K562 (cell line): ENCODE results near the gene PLD1. TPM values are rescaled to one million over a fixed set of nuclear protein-coding genes. Genes with fewer than 3 reads are reported as not detected.

Source experiments
- BHLHE40 ChIP-seq: IDR thresholded peaks from 2 replicates; pipeline ENCODE4 v1.6.1; 2011; ENCODE audit warnings: low read length, improper control_type of control experiment
- FOS ChIP-seq: IDR thresholded peaks from 3 replicates; pipeline ENCODE4 v1.6.1; 2011; ENCODE audit not compliant: insufficient read length; ENCODE audit errors: extremely low read depth
- HDAC3 ChIP-seq: fragments of 450-650 bp; IDR thresholded peaks from 2 replicates; pipeline ENCODE4 v1.6.1; 2018; ENCODE audit warnings: borderline replicate concordance, mild to moderate bottlenecking, moderate library complexity; ENCODE audit not compliant: partially characterized antibody
- HMBOX1 ChIP-seq: sonication (generic); IDR thresholded peaks from 2 replicates; pipeline ENCODE4 v1.6.1; 2016
- L3MBTL2 ChIP-seq: fragments of 450-650 bp; IDR thresholded peaks from 2 replicates; pipeline ENCODE4 v1.6.1; 2016; ENCODE audit warnings: mild to moderate bottlenecking, moderate library complexity
- NFRKB ChIP-seq: fragments of 450-650 bp; IDR thresholded peaks from 2 replicates; pipeline ENCODE4 v1.6.1; 2016; ENCODE audit warnings: low read depth
- PREB ChIP-seq: sonication (generic); formaldehyde crosslinking; IDR thresholded peaks from 2 replicates; pipeline ENCODE4 v1.8.1; 2023; ENCODE audit warnings: mild to moderate bottlenecking, missing genetic modification reagents
- PTRF ChIP-seq: fragments of 450-650 bp; IDR thresholded peaks from 2 replicates; pipeline ENCODE4 v1.6.1; 2016; ENCODE audit warnings: mild to moderate bottlenecking, missing genetic modification characterization, missing compliant biosample characterization
- RBFOX2 ChIP-seq: fragments of 200-400 bp; formaldehyde crosslinking; IDR thresholded peaks from 2 replicates; pipeline ENCODE4 v1.6.1; 2017; ENCODE audit warnings: low read depth, mild to moderate bottlenecking, low read length, moderate library complexity
- SMAD1 ChIP-seq: fragments of 150-350 bp; IDR thresholded peaks from 2 replicates; pipeline ENCODE4 v1.6.1; 2014; ENCODE audit warnings: low read length, low read depth; ENCODE audit not compliant: partially characterized antibody
- SMARCE1 ChIP-seq: fragments of 450-650 bp; IDR thresholded peaks from 2 replicates; pipeline ENCODE4 v1.7.1; 2016; ENCODE audit warnings: mild to moderate bottlenecking
- SUPT5H ChIP-seq: fragments of 450-650 bp; IDR thresholded peaks from 2 replicates; pipeline ENCODE4 v1.6.1; 2016
- ZNF717 ChIP-seq: fragments of 250-450 bp; sonication (Bioruptor Pico); IDR thresholded peaks from 2 replicates; pipeline ENCODE4 v1.5.0; 2021
- ZZZ3 ChIP-seq: fragments of 450-650 bp; IDR thresholded peaks from 2 replicates; pipeline ENCODE4 v1.6.1; 2016; ENCODE audit warnings: antibody characterized with exemption, mild to moderate bottlenecking, moderate library complexity
- polyA plus RNA-seq, 8 experiments: library from polyadenylated mRNA; depleted of rRNA in 4 of 8; stranded (reverse) in 5 of 8; unstranded in 3 of 8; fragments of >200 nt; fragmentation: Nextera tagmentation in 2 of 8; fragmentation: Illumina TruSeq in 1 of 8; extraction: Ambion mirVana in 2 of 8; extraction: Trizol in 1 of 8; gene quantifications; 2 replicates each; pipeline versions ENCODE4 v1.2.1 to v1.2.3, GENCODE V29; 2011 to 2014; ENCODE audit warnings: inconsistent platforms in 1 of 8, missing spikeins in 1 of 8
- total RNA-seq, 7 experiments: library from RNA; depleted of rRNA in 6 of 7; stranded (reverse); fragments of >200 nt in 6 of 7; fragmentation: Illumina TruSeq in 2 of 7; extraction: Trizol in 2 of 7; gene quantifications; 2 replicates each; pipeline versions ENCODE4 v1.2.1 to v1.2.3, GENCODE V29; 2011 to 2021; ENCODE audit warnings: low replicate concordance in 1 of 7
- TF ChIP-seq, protein P1 (sequence below): fragments of 250-450 bp; sonication (Bioruptor Pico); IDR thresholded peaks from 2 replicates; pipeline ENCODE4 v1.4.0; 2020
- TF ChIP-seq, protein P2 (sequence below): fragments of 250-450 bp; sonication (Bioruptor Pico); IDR thresholded peaks from 2 replicates; pipeline ENCODE4 v1.5.0; 2020; ENCODE audit warnings: mild to moderate bottlenecking, borderline replicate concordance
- TF ChIP-seq, protein P3 (sequence below): sonication (generic); formaldehyde crosslinking; IDR thresholded peaks from 2 replicates; pipeline ENCODE4 v1.8.1; 2023; ENCODE audit warnings: mild to moderate bottlenecking, missing genetic modification reagents, moderate library complexity

PLD1 gene
- total and polyA plus RNA-seq, 9 of the 15 experiments (the other 6 are each of a cell fraction or from before 2014, with no cell fraction given) = 8.4 to 26.1 (median 18.6) TPM

GRCh38 chr3:171646357-171647133, 163.7 kb downstream of the PLD1 start (continued):
- TF ChIP-seq FOS (no peak), SMAD1 (no peak), SMARCE1 (no peak), HMBOX1 (no peak), NFRKB (no peak), BHLHE40 (no peak), PTRF (tag) (no peak), ZZZ3 (no peak), L3MBTL2 (peak; percentile 25; the same call in 1 of the 2 replicates), RBFOX2 (no peak), HDAC3 (no peak), ZNF717 (CRISPR knock-in tag) (no peak), SUPT5H (no peak), PREB (CRISPR knock-in tag) (no peak)
- TF ChIP-seq, protein P1, sequence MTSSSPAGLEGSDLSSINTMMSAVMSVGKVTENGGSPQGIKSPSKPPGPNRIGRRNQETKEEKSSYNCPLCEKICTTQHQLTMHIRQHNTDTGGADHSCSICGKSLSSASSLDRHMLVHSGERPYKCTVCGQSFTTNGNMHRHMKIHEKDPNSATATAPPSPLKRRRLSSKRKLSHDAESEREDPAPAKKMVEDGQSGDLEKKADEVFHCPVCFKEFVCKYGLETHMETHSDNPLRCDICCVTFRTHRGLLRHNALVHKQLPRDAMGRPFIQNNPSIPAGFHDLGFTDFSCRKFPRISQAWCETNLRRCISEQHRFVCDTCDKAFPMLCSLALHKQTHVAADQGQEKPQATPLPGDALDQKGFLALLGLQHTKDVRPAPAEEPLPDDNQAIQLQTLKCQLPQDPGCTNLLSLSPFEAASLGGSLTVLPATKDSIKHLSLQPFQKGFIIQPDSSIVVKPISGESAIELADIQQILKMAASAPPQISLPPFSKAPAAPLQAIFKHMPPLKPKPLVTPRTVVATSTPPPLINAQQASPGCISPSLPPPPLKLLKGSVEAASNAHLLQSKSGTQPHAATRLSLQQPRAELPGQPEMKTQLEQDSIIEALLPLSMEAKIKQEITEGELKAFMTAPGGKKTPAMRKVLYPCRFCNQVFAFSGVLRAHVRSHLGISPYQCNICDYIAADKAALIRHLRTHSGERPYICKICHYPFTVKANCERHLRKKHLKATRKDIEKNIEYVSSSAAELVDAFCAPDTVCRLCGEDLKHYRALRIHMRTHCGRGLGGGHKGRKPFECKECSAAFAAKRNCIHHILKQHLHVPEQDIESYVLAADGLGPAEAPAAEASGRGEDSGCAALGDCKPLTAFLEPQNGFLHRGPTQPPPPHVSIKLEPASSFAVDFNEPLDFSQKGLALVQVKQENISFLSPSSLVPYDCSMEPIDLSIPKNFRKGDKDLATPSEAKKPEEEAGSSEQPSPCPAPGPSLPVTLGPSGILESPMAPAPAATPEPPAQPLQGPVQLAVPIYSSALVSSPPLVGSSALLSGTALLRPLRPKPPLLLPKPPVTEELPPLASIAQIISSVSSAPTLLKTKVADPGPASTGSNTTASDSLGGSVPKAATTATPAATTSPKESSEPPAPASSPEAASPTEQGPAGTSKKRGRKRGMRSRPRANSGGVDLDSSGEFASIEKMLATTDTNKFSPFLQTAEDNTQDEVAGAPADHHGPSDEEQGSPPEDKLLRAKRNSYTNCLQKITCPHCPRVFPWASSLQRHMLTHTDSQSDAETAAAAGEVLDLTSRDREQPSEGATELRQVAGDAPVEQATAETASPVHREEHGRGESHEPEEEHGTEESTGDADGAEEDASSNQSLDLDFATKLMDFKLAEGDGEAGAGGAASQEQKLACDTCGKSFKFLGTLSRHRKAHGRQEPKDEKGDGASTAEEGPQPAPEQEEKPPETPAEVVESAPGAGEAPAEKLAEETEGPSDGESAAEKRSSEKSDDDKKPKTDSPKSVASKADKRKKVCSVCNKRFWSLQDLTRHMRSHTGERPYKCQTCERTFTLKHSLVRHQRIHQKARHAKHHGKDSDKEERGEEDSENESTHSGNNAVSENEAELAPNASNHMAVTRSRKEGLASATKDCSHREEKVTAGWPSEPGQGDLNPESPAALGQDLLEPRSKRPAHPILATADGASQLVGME (CRISPR knock-in tag) = no peak
- TF ChIP-seq, protein P2, sequence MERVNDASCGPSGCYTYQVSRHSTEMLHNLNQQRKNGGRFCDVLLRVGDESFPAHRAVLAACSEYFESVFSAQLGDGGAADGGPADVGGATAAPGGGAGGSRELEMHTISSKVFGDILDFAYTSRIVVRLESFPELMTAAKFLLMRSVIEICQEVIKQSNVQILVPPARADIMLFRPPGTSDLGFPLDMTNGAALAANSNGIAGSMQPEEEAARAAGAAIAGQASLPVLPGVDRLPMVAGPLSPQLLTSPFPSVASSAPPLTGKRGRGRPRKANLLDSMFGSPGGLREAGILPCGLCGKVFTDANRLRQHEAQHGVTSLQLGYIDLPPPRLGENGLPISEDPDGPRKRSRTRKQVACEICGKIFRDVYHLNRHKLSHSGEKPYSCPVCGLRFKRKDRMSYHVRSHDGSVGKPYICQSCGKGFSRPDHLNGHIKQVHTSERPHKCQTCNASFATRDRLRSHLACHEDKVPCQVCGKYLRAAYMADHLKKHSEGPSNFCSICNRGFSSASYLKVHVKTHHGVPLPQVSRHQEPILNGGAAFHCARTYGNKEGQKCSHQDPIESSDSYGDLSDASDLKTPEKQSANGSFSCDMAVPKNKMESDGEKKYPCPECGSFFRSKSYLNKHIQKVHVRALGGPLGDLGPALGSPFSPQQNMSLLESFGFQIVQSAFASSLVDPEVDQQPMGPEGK (CRISPR knock-in tag) = no peak
- TF ChIP-seq, protein P3, sequence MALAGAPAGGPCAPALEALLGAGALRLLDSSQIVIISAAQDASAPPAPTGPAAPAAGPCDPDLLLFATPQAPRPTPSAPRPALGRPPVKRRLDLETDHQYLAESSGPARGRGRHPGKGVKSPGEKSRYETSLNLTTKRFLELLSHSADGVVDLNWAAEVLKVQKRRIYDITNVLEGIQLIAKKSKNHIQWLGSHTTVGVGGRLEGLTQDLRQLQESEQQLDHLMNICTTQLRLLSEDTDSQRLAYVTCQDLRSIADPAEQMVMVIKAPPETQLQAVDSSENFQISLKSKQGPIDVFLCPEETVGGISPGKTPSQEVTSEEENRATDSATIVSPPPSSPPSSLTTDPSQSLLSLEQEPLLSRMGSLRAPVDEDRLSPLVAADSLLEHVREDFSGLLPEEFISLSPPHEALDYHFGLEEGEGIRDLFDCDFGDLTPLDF (CRISPR knock-in tag) = no peak
